AG09319 (cell line): Measurements from ENCODE around the gene CELSR2.

ENCODE experiments used
- DNase-seq: peaks from one replicate; pipeline ENCODE4 v3.0.0-alpha.2; 2010; ENCODE audit warnings: low read depth; ENCODE audit errors: extremely low read depth
- TF ChIP-seq, protein P1 (sequence below): IDR thresholded peaks from 2 replicates; pipeline ENCODE4 v1.5.1; 2011; ENCODE audit warnings: low read depth, mild to moderate bottlenecking, inconsistent platforms, low read length, moderate library complexity

Gene CELSR2

DNA sequence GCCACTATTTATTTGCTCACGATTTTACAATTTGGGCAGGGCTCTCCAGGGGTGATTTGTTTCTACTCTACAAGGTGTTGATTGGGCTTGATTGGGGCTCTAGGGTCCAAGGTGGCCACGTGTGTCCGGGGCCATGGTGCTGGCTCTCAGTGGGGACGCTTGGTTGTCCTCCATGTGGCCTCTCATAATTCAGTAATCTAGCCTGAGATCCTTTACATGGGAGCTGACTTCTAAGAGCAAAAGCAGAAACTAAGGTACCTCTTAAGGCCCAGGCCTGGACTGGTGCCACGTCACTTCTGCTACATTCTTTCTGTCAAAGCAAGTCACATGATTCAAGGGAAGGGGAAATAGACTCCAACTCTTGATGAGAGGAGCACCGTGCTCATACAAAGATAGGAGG lies 41.7 kb downstream of the CELSR2 start:
- TF ChIP-seq, protein P1, sequence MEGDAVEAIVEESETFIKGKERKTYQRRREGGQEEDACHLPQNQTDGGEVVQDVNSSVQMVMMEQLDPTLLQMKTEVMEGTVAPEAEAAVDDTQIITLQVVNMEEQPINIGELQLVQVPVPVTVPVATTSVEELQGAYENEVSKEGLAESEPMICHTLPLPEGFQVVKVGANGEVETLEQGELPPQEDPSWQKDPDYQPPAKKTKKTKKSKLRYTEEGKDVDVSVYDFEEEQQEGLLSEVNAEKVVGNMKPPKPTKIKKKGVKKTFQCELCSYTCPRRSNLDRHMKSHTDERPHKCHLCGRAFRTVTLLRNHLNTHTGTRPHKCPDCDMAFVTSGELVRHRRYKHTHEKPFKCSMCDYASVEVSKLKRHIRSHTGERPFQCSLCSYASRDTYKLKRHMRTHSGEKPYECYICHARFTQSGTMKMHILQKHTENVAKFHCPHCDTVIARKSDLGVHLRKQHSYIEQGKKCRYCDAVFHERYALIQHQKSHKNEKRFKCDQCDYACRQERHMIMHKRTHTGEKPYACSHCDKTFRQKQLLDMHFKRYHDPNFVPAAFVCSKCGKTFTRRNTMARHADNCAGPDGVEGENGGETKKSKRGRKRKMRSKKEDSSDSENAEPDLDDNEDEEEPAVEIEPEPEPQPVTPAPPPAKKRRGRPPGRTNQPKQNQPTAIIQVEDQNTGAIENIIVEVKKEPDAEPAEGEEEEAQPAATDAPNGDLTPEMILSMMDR: no peak
- DNase-seq: no peak

DNA sequence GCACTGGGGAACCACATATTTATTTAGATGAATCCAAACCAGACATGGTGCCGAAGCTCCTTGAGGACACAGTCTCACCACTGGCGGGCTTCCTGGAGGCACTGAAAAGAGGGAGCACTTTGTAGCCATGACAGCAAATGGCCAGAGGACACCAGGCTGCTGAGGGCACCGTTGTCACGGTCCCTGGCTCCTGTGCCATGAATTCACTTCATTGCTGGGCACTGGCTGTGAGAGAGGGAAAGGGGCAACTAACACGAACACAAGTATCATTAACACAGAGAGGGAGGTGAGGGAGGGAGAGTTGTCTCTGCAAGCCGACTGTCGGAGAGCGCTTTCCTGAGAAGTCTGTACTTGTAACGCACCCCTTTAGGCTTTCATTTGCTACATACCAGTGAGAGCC lies 43.0 kb downstream of the CELSR2 start:
- TF ChIP-seq, protein P1: no peak
- DNase-seq: no peak

DNA sequence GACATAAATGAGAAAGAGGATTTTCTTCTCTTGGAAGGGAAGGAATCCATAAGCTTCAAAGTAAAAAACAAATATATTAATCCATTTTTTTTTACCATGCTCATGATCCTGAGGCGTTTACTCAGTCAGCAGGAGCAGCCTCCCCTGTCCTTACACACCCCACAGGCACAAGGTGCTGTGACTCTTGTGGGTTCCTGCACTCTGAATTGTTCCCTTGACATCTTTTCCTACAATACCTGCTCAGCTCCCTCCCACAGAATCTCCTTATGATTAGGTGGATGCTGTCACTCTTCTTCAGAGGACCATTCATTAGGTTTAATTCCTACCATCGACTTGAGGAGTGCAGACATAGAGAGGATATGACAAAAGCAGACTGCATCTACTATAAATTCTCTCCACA lies 43.7 kb downstream of the CELSR2 start:
- TF ChIP-seq, protein P1: no peak
- no peak for DNase-seq

DNA sequence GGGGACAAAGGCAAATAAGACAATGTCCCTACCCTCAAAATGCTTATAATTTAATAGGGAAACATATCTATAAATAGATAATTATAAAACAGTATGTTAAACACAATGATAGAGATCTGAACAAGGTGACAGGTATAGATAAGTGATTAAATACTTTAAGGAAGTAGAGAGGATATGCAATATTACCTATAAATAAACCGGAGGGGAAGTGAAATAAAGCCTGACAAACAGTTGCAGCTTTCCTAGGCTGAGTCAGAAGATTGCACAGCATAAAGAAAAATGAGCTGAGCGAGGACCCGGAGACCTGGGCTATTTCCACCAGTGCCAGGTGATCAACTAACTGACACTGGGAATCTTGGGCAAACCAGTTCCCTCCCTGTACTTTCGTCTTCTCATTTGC lies 45.1 kb downstream of the CELSR2 start:
- DNase-seq: no peak
- TF ChIP-seq, protein P1: no peak

DNA sequence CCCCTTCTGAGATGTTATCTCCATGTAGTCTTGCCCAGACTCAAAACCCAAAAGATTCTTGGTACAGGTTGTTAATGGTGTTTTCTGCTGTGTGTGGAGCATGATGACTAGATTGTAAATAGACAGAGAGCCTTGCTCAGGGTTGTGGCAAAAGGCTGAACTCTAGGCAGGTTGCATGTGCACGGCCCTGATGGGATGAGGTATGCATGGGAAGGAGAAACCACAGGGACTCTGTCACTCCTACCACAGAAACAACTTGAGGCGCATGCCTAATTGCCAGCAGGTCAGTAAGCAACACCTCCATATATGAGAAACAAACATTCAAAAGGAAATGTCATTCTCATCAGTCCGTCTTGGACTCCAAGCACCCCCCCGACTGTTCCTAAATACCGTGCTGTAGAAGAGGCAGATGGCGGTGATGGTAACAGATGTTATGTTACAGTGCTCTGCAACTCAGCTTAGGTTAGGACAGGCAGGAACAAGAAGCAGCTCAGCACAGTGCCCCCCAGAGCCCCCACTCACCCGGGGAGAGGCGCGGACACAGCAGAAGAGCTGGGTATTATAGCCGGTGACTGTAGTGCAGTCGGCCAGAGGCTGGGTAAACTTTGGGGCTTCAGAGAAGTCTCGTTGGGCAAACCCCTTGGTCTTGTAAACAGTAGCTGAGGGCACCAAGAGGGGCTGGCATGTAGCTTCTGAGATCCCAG lies 46.5 kb downstream of the CELSR2 start:
- DNase-seq: no peak
- TF ChIP-seq, protein P1: no peak

DNA sequence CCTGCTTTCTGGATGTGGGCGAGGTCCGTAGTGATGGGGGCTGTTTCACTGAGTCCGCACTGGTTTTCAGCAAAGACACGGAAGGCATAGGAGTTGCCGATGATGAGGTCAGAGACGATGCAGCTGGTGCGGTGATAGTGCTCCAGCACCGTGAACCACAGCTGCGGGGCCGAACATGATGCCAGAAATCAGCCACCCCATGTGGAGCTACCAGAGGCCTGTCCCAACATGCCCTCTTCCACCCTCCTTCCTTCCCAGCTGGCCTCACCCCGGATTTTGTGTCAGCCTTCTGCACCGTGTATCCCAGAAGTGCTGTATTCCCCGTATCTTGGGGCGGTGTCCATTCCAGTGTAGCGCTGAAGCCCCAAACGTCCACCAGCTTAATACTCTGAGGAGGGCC lies 47.4 kb downstream of the CELSR2 start:
- DNase-seq: no peak
- TF ChIP-seq, protein P1: no peak

DNA sequence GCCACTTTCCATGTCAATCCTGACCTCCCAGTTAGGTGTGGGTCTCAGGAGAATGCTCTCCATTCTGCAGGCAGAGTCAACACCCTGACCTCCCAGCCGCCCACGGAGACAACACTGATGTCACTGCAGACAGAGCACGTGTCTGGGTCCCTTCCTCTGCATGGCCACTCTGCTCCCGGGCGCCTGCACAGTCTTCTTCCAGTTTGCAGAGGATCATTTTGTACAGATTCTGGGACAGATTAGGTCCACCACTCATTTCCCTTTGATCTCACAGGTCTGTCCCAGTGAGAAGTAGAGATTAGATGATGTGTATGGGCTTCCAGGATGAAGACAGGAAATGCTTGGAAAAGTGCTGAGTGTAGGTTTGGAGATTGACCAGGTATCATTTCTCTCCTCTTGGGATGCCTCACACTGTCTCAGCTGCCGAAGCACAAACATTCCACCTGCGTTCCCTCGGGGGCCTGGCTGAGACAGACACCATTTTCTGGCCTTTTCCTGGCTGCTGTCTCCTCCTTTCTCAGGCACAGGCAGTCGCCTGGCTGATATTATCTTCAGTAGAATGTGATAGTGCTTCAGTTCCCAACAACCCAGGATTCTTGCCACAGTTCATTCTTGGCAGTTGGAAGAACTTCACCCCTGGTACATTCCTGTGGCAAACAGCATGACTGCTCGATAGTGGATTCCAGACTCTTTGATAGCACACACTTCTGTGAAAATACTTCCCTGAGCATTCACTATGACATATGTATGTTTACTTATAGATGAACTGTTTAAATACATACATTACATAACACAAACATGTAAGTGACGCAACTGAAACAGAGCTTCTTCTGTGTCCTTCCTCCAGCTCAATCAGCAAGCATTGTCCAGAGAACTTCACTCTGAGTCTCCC lies 49.6 kb downstream of the CELSR2 start:
- peak; percentile 34 for DNase-seq
- TF ChIP-seq, protein P1: no peak
